Hepatocyte (in vitro differentiated cells): ENCODE results near the gene FSTL3.

Source experiments
- EZH2 ChIP-seq: fragments of 200-600 bp; sonication (generic); IDR thresholded peaks from 2 replicates; pipeline ENCODE4 v1.6.1; 2016; ENCODE audit warnings: antibody characterized with exemption, mild to moderate bottlenecking, borderline replicate concordance
- TF ChIP-seq, protein P1 (sequence below): fragments of 200-600 bp; sonication (generic); IDR thresholded peaks from 2 replicates; pipeline ENCODE4 v1.5.1; 2016; ENCODE audit warnings: antibody characterized with exemption, mild to moderate bottlenecking; ENCODE audit not compliant: poor library complexity

DNA sequence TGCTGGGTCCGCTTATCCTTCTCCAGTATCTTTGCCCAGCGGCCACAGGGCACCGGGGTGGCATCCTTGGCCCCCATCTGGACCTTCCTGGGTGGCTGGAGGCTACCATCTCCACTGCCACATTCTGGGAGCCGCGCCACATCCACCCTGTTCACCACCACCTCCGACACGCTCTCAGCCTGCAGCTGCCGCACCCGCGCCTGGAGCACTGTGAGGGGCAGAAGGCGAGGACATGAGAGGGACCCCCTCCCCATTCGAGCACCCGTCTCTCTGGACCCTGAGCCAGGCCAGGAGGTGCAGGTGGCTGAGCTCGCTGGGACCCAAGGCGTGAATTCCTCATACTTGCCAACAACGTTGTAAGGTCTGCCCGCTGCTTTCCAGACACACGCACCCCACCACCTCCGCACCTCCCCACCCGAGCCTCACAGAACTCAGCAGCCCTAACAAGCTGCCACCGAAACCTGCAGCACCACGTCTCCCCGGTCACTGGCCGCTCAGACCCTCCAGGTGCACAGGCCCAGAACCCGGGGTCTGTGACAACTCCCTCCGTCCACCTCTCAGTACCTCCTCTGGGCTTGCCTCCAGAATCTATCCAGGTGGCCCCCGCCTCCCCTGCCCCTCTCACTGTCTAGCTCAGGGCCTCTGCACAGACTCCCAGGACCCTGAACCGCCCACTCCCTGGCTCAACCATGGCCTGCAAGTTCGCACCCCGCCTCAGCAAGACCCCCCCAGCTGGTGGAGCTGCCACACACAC is 46.1 kb upstream of the FSTL3 start:
- TF ChIP-seq, protein P1, sequence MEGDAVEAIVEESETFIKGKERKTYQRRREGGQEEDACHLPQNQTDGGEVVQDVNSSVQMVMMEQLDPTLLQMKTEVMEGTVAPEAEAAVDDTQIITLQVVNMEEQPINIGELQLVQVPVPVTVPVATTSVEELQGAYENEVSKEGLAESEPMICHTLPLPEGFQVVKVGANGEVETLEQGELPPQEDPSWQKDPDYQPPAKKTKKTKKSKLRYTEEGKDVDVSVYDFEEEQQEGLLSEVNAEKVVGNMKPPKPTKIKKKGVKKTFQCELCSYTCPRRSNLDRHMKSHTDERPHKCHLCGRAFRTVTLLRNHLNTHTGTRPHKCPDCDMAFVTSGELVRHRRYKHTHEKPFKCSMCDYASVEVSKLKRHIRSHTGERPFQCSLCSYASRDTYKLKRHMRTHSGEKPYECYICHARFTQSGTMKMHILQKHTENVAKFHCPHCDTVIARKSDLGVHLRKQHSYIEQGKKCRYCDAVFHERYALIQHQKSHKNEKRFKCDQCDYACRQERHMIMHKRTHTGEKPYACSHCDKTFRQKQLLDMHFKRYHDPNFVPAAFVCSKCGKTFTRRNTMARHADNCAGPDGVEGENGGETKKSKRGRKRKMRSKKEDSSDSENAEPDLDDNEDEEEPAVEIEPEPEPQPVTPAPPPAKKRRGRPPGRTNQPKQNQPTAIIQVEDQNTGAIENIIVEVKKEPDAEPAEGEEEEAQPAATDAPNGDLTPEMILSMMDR, result no peak
- TF ChIP-seq EZH2, result no peak
